Measurements from ENCODE around the gene GPX3.

Gene GPX3

DNA sequence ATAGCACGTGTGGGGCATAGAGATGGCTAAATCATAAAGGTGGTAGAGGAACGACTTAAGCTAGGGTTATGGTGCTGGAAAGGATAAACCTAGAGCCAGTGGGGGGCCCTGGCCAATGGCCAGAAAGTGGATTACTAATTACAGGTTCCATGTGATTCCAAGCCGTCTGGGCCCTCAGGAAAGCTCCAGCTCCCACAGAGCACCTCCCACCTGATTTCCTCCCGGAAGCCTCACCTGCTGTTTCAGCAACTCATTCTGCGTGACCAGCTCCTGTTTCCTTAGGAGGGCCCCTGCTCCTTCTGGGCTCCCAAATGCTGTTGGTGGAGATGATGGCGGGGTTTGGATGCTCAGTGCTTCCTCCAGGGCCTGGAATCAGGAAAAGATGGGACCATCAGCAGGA, 16.2 kb downstream of the GPX3 start:
- no peak for TF ChIP-seq CTCF (IDR thresholded peaks at IDR 0.05)

DNA sequence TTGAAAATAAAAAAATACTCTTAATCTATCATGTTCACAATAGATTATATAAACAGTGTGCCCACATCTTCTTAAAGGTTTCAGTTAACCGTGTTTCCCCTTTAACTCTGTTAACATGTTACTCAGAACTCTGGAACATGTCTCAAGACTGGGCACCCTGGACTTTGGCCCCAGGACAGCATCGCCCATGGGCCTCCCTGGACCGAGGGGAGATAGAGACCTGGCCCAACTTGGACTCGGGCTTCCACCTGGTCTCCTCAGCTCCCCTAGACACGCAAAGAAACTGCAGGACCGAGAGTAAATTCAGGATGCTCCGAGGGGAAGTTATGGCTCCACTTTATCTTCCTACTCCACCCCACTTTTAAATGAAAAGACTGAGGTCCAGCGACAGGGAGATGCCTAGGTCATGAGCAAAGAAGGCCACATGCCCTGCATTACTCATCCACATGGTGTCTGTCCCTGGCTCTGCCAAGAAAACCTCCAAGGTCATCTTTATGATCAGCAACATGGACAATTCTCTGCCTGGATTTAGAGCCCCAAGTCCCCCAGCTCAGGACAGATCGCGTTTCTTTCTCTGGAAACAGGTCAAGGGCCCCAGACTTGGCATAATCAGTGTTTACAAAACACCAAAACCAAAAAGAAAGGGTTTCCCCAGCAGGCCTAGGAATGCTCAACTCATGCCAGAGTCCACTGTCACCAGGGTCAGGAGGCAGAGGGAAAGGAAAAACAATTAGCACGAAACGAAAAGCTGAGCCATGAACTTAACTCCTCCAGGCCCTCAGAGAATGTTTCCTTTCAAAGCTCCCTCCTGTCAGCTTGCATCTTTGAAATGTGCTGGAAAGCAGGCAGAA, 17.4 kb downstream of the GPX3 start:
- TF ChIP-seq CTCF (IDR thresholded peaks at IDR 0.05), result no peak

DNA sequence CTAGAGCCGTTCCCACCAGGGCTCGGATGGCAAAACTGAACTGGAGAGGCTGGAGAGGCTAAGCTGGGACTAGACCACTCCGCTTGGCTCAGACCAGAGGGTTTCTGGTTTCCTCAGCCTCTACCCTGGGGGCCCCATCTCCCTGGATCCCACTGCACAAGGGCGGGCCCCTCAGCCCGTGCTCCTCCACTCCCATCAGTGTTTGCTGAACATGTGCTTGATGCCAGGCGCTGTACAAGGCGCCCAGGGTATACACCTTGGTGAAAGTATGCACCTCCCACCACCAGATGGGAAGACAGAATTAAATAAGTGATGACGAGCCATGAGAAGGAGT, 18.0 kb downstream of the GPX3 start:
- TF ChIP-seq CTCF (IDR thresholded peaks at IDR 0.05), result no peak

- TF ChIP-seq CTCF (IDR thresholded peaks at IDR 0.05), result no peak
Measured at GRCh38 chr5:151038801-151039238, 18.4 kb downstream of the GPX3 start.

- no peak for TF ChIP-seq CTCF (IDR thresholded peaks at IDR 0.05)
Measured at GRCh38 chr5:151039665-151040064, 19.3 kb downstream of the GPX3 start.

- no peak for TF ChIP-seq CTCF (IDR thresholded peaks at IDR 0.05)
Measured at GRCh38 chr5:151040211-151040747, 19.9 kb downstream of the GPX3 start.

DNA sequence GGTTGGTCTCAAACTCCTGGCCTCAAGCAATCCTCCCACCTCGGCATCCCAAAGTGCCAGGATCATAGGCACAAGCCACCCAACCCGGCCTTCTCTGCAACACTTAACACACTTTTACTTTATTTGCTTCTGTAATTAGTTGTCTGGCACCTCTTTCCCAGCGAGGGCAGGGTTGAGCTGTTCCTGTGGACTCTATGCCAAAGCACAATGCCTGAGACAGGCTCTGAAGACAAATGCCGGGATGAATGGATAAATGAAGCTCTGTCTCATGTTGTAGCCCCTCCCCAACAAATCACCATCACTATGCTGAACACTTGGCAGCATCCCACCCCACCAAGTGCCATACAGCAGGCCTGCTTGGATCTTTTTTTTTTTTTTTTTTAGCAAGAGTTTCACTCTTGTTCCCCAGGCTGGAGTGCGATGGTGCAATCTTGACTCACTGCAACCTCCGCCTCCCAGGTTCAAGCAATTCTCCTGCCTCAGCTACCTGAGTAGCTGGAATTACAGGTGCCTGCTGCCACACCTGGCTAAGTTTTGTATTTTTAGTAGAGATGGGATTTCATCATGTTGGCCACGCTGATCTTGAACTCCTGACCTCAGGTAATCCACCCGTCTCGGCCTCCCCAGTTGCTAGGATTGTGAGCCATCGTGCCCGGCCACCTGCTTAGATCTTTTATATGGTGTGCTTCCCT, 21.3 kb downstream of the GPX3 start:
- TF ChIP-seq CTCF (IDR thresholded peaks at IDR 0.05), result no peak
